ENCODE results near the gene TLCD2. TPM values are rescaled to one million over a fixed set of nuclear protein-coding genes. Genes with fewer than 3 reads are reported as not detected.
"Not testable (repeated sequence)": the region's sequence is repeated elsewhere in the genome, so short reads cannot be mapped to it uniquely, and the experiment has no call there.

TLCD2 gene
- polyA plus RNA-seq, 1 experiment, result 3.1 TPM

GRCh38 chr17:1742371-1743087 is 32.4 kb upstream of the TLCD2 start, which contains the start of gene SERPINF2:
Gene SERPINF2 (plus strand): TSS chr17:1742871. CDS start chr17:1744996, 2,125 bp downstream.
- POLR2A ChIA-PET, result interaction anchor here (0.8 to 1.0 kb wide), 2 partner anchors 9 to 26 kb away, joined by 3 read pairs; no protein-coding TSS in a partner anchor
- H3K9me3 ChIP-seq (ENCODE audit: control insufficient read depth, insufficient read depth, low read length), result peaks cover 18% of the 10 kb centered on the region
- CTCF ChIA-PET, result no interaction called here
- no peak within 1 kb of the TSS for H3K27ac ChIP-seq (ENCODE audit: low read depth, low read length)
- no peak for DNase-seq (ENCODE audit: low read depth, low spot score)
- no peak for TF ChIP-seq CTCF (IDR thresholded peaks at IDR 0.05; ENCODE audit: low read depth, low read length)
- no peaks in the 10 kb centered on the region for H3K27me3 ChIP-seq (ENCODE audit: control insufficient read depth, insufficient read depth, low read length)
- H3K4me3 ChIP-seq (ENCODE audit: low read depth, low read length), result no peak within 1 kb of the TSS

GRCh38 chr17:1741899-1742298 is 31.7 kb upstream of the TLCD2 start:
- H3K27ac ChIP-seq (ENCODE audit: low read depth, low read length); CTCF ChIA-PET; H3K27me3 ChIP-seq (ENCODE audit: control insufficient read depth, insufficient read depth, low read length); H3K4me3 ChIP-seq (ENCODE audit: low read depth, low read length); DNase-seq (ENCODE audit: low read depth, low spot score); POLR2A ChIA-PET: not testable (repeated sequence)
- peaks cover 14% of the 10 kb centered on the region; the same call in 1 of the 2 replicates for H3K9me3 ChIP-seq (ENCODE audit: control insufficient read depth, insufficient read depth, low read length)

GRCh38 chr17:1737531-1738291 is 27.5 kb upstream of the TLCD2 start:
- ChIA-PET POLR2A (interaction anchor here (0.6 to 1.3 kb wide), 2 partner anchors 21 to 32 kb away, joined by 6 to 7 read pairs; no protein-coding TSS in a partner anchor), CTCF (no interaction called here)
- Histone ChIP-seq H3K9me3 (ENCODE audit: control insufficient read depth, insufficient read depth, low read length) (peaks cover 11% of the 10 kb centered on the region; the same call in 1 of the 2 replicates), H3K4me3 (ENCODE audit: low read depth, low read length) (no peak overlapping the region), H3K27ac (ENCODE audit: low read depth, low read length) (no peak overlapping the region), H3K27me3 (ENCODE audit: control insufficient read depth, insufficient read depth, low read length) (no peaks in the 10 kb centered on the region)
- no peak for TF ChIP-seq CTCF (IDR thresholded peaks at IDR 0.05; ENCODE audit: low read depth, low read length)
- no peak for DNase-seq (ENCODE audit: low read depth, low spot score)

GRCh38 chr17:1736348-1737281 is 26.4 kb upstream of the TLCD2 start:
- H3K4me3 ChIP-seq (ENCODE audit: low read depth, low read length), result no peak overlapping the region
- no peak for TF ChIP-seq CTCF (IDR thresholded peaks at IDR 0.05; ENCODE audit: low read depth, low read length)
- DNase-seq (ENCODE audit: low read depth, low spot score), result peak; percentile 32
- CTCF ChIA-PET, result interaction anchor here (2.0 kb wide), 1 partner anchor 17 kb away, joined by 6 read pairs; no protein-coding TSS in a partner anchor
- POLR2A ChIA-PET, result interaction anchor here (0.6 to 1.3 kb wide), 3 partner anchors 20 to 33 kb away, joined by 3 to 7 read pairs (median 6); partner anchors contain the start of gene SERPINF1
- H3K27ac ChIP-seq (ENCODE audit: low read depth, low read length), result no peak overlapping the region
- H3K9me3 ChIP-seq (ENCODE audit: control insufficient read depth, insufficient read depth, low read length), result peaks cover 11% of the 10 kb centered on the region; the same call in 1 of the 2 replicates
- H3K27me3 ChIP-seq (ENCODE audit: control insufficient read depth, insufficient read depth, low read length), result no peaks in the 10 kb centered on the region

All from AG04450 (cell line).